ENCODE measurements around the gene SLC13A4.

Gene SLC13A4

DNA sequence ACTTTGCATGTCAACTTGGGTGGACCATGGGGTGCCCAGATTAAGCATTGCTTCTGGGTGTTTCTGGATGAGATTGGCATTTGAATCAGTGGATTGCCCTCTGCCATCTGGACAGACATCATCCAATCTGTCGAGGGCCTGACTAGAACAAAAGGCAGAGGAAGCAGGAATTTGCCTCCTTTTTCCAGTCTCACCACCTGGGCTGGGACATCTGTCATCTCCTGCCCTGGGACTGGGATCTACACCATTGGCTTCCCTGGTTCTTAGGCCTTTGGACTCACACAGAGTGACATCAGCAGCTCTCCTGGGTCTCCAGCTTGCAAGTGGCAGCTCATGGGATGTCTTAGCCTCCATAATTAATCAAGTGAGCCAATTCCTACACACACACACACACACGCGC is 10.3 kb downstream of the SLC13A4 start:
- ChIA-PET CTCF (interaction anchor here (0.8 to 1.0 kb wide), 2 partner anchors 11 to 44 kb away, joined by 3 read pairs; no protein-coding TSS in a partner anchor), POLR2A (no interaction called here)
- Histone ChIP-seq H3K9me3 (ENCODE audit: control insufficient read depth, insufficient read depth, low read depth, low read length) (no peaks in the 10 kb centered on the region), H3K4me1 (ENCODE audit: control insufficient read depth, insufficient read depth, low read length) (peaks cover 10% of the 10 kb centered on the region), H3K36me3 (ENCODE audit: control insufficient read depth in 2 of 2, insufficient read depth in 1 of 2, low read length in 2 of 2) (peaks cover 0 to 39% of the 10 kb centered on the region in 2 experiments; a peak in 1 of 3 replicates), H3K27ac (ENCODE audit: extremely low read depth, low read depth, low read length) (no peak overlapping the region), H3K4me3 (ENCODE audit: low read depth, low read length) (no peak overlapping the region)
- TF ChIP-seq ZBTB20 (tag by site-specific recombination; IDR thresholded peaks at IDR 0.05) (0 out of 2 replicates have a peak, but pooled peaks have one; percentile 16), PATZ1 (tag by site-specific recombination; IDR thresholded peaks at IDR 0.05) (no peak), GLIS1 (tag by site-specific recombination; IDR thresholded peaks at IDR 0.05) (peak; percentile 66), FEZF1 (tag by site-specific recombination; IDR thresholded peaks at IDR 0.05) (peak; percentile 20; the same call in 1 of the 2 replicates)

DNA sequence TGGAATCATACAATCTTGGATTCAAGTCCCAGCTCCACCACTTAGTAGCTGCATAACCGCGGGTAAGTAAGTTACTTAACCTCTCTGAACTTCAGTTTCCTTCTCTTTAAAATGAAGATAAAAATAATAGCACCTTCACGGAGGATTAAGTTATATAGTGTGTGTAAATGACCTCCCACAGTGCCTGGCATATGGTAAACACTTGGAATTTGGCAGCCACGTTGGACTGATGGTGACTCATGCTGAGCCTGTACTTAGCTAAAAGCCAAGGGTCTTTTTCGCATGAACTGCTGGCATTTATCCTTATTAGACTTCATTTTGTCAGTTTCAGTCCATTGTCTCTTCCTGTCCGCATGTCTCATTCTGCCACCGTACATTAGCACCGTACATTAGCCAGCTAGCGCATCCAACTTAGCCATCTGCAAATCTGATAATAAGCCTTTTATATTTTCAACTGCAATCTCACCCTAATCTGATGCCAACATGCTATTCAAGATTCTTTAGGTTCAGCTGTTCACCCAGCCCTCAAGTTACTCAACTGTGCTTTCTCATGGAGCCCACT is 11.2 kb downstream of the SLC13A4 start:
- CTCF ChIA-PET = interaction anchor here (1.0 to 1.8 kb wide), 4 partner anchors 9 to 546 kb away, joined by 3 to 6 read pairs (median 4); partner anchors contain the start of gene CYREN
- Histone ChIP-seq H3K4me1 (ENCODE audit: control insufficient read depth, insufficient read depth, low read length) (peaks cover 10% of the 10 kb centered on the region), H3K9me3 (ENCODE audit: control insufficient read depth, insufficient read depth, low read depth, low read length) (no peaks in the 10 kb centered on the region), H3K4me3 (ENCODE audit: low read depth, low read length) (no peak overlapping the region), H3K36me3 (ENCODE audit: control insufficient read depth in 2 of 2, insufficient read depth in 1 of 2, low read length in 2 of 2) (peaks cover 0 to 39% of the 10 kb centered on the region in 2 experiments; a peak in 1 of 3 replicates), H3K27ac (ENCODE audit: extremely low read depth, low read depth, low read length) (peak overlapping the region; percentile 6; the same call in 1 of the 2 replicates)
- POLR2A ChIA-PET = interaction anchor here (0.9 to 1.3 kb wide), 5 partner anchors 12 to 55 kb away, joined by 3 to 12 read pairs (median 4); partner anchors contain the start of gene STMP1
- TF ChIP-seq ZNF174 (tag by site-specific recombination; IDR thresholded peaks at IDR 0.05) = no peak
- no peak for TF ChIP-seq ZNF433 (tag by site-specific recombination; IDR thresholded peaks at IDR 0.05; ENCODE audit: low read depth)
- TF ChIP-seq ZEB2 (tag by site-specific recombination; IDR thresholded peaks at IDR 0.05) = peak; percentile 95
- TF ChIP-seq ZNF768 (tag by site-specific recombination; IDR thresholded peaks at IDR 0.05) = no peak; the same call in 1 of the 2 replicates
- no peak for TF ChIP-seq ZNF302 (tag by site-specific recombination; IDR thresholded peaks at IDR 0.05; ENCODE audit: low read depth)
- TF ChIP-seq, protein P1, sequence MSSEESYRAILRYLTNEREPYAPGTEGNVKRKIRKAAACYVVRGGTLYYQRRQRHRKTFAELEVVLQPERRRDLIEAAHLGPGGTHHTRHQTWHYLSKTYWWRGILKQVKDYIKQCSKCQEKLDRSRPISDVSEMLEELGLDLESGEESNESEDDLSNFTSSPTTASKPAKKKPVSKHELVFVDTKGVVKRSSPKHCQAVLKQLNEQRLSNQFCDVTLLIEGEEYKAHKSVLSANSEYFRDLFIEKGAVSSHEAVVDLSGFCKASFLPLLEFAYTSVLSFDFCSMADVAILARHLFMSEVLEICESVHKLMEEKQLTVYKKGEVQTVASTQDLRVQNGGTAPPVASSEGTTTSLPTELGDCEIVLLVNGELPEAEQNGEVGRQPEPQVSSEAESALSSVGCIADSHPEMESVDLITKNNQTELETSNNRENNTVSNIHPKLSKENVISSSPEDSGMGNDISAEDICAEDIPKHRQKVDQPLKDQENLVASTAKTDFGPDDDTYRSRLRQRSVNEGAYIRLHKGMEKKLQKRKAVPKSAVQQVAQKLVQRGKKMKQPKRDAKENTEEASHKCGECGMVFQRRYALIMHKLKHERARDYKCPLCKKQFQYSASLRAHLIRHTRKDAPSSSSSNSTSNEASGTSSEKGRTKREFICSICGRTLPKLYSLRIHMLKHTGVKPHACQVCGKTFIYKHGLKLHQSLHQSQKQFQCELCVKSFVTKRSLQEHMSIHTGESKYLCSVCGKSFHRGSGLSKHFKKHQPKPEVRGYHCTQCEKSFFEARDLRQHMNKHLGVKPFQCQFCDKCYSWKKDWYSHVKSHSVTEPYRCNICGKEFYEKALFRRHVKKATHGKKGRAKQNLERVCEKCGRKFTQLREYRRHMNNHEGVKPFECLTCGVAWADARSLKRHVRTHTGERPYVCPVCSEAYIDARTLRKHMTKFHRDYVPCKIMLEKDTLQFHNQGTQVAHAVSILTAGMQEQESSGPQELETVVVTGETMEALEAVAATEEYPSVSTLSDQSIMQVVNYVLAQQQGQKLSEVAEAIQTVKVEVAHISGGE (tag by site-specific recombination; conservative IDR thresholded peaks at IDR 0.05; ENCODE audit: low read depth) = no peak
- no peak for TF ChIP-seq ZBTB1 (tag by site-specific recombination; IDR thresholded peaks at IDR 0.05)
- TF ChIP-seq, protein P2, sequence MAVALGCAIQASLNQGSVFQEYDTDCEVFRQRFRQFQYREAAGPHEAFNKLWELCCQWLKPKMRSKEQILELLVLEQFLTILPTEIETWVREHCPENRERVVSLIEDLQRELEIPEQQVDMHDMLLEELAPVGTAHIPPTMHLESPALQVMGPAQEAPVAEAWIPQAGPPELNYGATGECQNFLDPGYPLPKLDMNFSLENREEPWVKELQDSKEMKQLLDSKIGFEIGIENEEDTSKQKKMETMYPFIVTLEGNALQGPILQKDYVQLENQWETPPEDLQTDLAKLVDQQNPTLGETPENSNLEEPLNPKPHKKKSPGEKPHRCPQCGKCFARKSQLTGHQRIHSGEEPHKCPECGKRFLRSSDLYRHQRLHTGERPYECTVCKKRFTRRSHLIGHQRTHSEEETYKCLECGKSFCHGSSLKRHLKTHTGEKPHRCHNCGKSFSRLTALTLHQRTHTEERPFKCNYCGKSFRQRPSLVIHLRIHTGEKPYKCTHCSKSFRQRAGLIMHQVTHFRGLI (tag by site-specific recombination; IDR thresholded peaks at IDR 0.05) = peak; percentile 68
- TF ChIP-seq KLF1 (tag by site-specific recombination; IDR thresholded peaks at IDR 0.05) = no peak
- no peak for TF ChIP-seq ZBTB48 (tag by site-specific recombination; IDR thresholded peaks at IDR 0.05)
- TF ChIP-seq ZNF837 (tag by site-specific recombination; IDR thresholded peaks at IDR 0.05) = no peak
- TF ChIP-seq, protein P3, sequence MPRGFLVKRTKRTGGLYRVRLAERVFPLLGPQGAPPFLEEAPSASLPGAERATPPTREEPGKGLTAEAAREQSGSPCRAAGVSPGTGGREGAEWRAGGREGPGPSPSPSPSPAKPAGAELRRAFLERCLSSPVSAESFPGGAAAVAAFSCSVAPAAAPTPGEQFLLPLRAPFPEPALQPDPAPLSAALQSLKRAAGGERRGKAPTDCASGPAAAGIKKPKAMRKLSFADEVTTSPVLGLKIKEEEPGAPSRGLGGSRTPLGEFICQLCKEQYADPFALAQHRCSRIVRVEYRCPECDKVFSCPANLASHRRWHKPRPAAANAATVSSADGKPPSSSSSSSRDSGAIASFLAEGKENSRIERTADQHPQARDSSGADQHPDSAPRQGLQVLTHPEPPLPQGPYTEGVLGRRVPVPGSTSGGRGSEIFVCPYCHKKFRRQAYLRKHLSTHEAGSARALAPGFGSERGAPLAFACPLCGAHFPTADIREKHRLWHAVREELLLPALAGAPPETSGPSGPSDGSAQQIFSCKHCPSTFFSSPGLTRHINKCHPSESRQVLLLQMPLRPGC (tag by site-specific recombination; IDR thresholded peaks at IDR 0.05) = peak; percentile 96
- TF ChIP-seq KLF10 (tag by site-specific recombination; IDR thresholded peaks at IDR 0.05) = peak; percentile 87
- TF ChIP-seq ZFP69B (tag by site-specific recombination; IDR thresholded peaks at IDR 0.05) = peak; percentile 50; the same call in 1 of the 2 replicates
- peak; percentile 72 for TF ChIP-seq ZBTB21 (tag by site-specific recombination; IDR thresholded peaks at IDR 0.05)
- no peak for TF ChIP-seq ZNF266 (tag by site-specific recombination; IDR thresholded peaks at IDR 0.05; ENCODE audit: low read depth)
- TF ChIP-seq, protein P4, sequence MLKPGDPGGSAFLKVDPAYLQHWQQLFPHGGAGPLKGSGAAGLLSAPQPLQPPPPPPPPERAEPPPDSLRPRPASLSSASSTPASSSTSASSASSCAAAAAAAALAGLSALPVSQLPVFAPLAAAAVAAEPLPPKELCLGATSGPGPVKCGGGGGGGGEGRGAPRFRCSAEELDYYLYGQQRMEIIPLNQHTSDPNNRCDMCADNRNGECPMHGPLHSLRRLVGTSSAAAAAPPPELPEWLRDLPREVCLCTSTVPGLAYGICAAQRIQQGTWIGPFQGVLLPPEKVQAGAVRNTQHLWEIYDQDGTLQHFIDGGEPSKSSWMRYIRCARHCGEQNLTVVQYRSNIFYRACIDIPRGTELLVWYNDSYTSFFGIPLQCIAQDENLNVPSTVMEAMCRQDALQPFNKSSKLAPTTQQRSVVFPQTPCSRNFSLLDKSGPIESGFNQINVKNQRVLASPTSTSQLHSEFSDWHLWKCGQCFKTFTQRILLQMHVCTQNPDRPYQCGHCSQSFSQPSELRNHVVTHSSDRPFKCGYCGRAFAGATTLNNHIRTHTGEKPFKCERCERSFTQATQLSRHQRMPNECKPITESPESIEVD (tag by site-specific recombination; IDR thresholded peaks at IDR 0.05) = peak; percentile 96
- TF ChIP-seq MZF1 (tag by site-specific recombination; IDR thresholded peaks at IDR 0.05; ENCODE audit: borderline replicate concordance) = no peak; the same call in 1 of the 2 replicates
- peak; percentile 96 for TF ChIP-seq OVOL3 (tag by site-specific recombination; IDR thresholded peaks at IDR 0.05)
- TF ChIP-seq ZNF529 (tag by site-specific recombination; IDR thresholded peaks at IDR 0.05; ENCODE audit: insufficient replicate concordance) = no peak
